Measurements from ENCODE around the gene ISG20L2.

DNA sequence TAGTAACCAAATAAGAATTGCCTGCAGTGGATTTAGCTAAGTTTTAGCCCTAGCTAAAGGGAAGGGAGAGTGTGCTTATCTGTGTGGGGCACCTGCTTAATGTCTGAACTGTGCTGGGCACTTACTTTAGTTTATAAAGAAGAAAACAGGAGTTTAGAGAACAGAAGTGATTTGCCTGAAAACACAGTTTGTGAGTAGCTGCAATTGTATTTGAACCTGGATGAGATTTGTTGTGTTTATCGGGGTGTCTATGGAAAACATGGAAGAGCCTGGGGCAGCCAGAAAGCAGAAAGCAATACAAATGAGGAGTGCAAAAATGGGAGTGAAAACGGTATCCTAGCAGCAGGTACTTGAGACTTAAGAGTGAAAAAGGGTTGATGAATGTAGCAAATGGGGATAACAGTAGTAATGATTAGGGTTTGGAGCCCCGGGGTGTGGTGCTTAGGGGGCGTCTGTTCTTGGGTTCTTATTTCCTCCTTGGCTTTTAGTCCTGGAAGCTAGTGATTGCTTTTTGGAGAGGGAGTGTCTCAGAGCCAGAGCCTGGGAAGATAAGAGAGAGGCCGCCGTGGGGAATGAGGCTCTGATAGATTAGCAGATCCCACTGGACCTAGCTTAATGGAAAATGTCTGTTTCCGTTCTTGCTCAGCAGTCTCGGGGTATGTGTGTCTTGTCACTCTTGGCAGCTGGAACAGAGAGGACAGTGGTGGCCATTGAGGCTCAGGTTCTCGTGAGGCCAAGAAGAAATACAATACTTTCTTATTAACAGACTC, 44.3 kb upstream of the ISG20L2 start:
- TF ChIP-seq, protein P1, sequence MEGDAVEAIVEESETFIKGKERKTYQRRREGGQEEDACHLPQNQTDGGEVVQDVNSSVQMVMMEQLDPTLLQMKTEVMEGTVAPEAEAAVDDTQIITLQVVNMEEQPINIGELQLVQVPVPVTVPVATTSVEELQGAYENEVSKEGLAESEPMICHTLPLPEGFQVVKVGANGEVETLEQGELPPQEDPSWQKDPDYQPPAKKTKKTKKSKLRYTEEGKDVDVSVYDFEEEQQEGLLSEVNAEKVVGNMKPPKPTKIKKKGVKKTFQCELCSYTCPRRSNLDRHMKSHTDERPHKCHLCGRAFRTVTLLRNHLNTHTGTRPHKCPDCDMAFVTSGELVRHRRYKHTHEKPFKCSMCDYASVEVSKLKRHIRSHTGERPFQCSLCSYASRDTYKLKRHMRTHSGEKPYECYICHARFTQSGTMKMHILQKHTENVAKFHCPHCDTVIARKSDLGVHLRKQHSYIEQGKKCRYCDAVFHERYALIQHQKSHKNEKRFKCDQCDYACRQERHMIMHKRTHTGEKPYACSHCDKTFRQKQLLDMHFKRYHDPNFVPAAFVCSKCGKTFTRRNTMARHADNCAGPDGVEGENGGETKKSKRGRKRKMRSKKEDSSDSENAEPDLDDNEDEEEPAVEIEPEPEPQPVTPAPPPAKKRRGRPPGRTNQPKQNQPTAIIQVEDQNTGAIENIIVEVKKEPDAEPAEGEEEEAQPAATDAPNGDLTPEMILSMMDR (IDR thresholded peaks at IDR 0.05), result no peak
- TF ChIP-seq POLR2A (IDR thresholded peaks at IDR 0.05), result no peak
